GM12873 (cell line): ENCODE data around the gene KLHL40.

Experiments used
- TF ChIP-seq, protein P1 (sequence below): IDR thresholded peaks from 2 replicates; pipeline ENCODE4 v1.5.1; 2012; ENCODE audit warnings: low read depth, mild to moderate bottlenecking, moderate library complexity, low read length, control low read depth; ENCODE audit not compliant: insufficient read depth; ENCODE audit errors: missing control alignments

KLHL40 gene

DNA sequence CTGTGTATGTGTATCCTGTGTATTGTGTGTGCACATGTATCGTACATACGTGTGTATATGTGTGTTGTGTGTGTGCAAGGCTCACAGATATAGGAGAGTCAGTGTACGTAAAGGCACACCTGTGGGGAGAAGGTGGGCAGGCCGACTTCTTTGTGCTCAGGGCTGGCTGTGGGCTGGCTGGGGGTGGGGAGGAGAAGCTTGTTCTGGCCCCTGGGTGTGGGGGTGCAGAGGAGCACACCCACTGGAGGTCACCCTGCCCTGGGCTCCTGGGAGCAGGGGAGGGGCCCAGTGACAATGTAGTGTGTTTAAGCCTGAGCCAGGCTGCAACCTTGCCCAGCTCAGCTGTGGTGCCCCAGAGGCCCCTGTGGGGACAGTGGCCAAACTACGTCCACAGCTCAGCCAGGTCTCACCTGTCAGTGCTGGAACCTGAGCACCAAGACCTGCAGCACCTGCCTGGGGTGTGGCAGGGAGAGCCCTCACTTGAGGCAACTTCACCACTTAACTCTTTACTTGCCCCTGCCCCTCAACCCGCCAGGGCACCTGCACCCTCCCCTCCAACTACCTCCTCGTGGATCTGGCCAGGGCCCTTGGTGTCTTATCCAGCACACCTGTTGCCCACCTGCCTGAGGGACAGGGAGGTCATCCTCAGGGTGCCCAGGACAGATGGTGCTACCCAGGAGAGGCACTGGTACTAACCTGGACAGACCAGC lies 19.9 kb downstream of the KLHL40 start:
- TF ChIP-seq, protein P1, sequence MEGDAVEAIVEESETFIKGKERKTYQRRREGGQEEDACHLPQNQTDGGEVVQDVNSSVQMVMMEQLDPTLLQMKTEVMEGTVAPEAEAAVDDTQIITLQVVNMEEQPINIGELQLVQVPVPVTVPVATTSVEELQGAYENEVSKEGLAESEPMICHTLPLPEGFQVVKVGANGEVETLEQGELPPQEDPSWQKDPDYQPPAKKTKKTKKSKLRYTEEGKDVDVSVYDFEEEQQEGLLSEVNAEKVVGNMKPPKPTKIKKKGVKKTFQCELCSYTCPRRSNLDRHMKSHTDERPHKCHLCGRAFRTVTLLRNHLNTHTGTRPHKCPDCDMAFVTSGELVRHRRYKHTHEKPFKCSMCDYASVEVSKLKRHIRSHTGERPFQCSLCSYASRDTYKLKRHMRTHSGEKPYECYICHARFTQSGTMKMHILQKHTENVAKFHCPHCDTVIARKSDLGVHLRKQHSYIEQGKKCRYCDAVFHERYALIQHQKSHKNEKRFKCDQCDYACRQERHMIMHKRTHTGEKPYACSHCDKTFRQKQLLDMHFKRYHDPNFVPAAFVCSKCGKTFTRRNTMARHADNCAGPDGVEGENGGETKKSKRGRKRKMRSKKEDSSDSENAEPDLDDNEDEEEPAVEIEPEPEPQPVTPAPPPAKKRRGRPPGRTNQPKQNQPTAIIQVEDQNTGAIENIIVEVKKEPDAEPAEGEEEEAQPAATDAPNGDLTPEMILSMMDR = no peak

DNA sequence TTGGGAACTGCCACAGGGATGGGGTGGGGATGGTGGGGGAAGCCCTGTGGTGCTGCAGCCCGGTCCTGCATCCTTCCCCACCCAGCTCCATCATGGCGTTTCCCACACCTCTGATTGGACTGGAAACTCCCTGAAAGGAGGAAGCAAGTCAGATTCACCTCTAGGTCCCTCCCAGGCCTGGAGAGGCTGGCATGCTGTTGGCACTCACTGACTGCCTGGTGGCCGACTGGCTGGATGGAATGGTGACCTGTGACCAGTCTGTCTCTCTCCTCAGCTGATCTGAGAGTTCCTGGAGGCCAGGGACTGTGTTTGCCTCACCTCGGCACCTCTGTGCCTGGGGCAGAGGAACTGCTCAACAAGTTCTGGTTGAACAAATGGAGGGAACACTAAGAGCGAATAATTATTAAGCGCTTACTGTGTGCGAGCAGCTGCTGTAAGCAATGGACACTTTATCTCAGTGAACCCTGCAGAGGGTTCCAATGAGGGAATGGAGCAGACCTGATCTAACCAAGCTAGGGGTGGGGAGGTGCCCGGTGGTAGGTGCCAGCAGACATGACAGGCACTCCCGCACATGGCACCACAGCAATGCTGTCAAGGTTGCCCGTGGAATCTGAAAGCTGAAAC lies 20.7 kb downstream of the KLHL40 start:
- TF ChIP-seq, protein P1 = no peak

DNA sequence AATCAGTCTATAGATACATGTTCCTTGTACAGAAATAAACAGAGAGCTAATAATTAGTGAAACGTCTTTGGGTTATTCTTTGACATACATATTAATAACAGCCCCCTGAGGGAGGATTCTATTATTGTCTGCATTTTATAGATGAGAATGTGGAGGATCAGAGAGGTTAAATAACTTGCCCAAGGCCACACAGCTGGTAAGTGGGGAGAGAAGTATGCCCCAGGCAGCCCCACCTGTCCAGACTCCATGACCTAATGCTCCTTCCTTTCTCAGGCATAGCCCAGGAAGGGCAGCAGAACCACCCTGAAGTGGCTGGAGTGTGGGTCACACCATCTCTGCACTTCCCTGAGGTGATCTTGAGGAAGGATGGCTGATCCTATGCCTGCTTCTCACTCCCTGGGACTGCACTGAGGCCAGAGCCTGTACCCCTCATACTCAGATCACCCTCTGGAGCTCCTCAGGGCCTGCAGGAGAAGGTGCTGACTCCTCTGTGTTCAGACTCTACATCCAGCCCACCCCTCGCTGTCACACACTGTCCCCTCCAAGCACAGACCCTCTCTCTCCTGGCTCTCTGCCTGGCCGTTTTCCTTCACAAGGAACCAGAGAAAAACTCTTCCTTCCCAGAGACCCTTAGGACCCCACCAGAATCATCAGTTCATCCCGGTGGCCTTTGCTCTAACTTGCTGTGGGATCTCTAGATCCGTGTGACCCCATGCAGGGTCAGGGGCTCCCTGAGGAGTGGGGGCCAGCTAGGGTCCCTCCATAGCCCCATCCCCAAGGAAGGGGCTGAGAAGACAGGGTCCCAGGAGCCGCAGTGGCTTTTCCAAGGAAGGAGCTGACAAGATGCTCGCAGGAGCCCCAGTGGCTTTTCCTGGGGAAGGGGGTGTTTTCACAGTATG lies 21.6 kb downstream of the KLHL40 start:
- TF ChIP-seq, protein P1 = no peak

DNA sequence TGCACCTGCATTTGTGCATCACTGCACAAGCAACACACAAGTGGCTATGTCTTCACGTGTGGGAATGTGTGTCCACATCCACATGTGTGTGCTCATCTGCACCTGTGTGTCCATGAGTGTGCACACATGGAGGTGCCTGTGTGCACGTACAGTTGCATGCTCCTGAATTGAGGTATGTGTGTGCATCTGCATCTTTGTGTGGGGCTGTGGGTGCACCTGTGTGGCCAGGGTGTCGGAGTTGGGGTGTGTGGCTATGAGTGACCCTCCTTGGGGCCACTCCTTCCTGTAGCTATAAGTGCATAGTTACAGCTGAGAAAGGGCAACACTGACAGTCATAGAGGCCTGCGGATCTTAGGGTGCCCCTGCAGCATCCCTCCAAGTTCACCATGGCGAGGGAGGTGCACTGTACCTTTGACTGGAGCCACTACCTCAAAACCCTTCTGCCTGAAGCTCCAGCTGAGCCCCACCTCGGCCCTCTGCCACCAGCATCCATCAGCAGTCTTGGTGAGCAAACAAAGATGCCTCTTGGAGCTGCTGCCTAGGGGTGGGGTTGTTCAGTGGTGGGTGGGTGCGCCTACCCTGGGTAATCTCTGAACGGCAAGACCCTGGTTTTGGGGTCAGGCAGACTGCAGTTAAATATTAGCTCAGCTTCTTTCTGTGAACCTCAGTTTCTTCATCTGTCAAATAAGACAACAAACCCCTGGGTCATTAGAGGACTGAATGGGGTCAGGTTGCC lies 22.5 kb downstream of the KLHL40 start:
- TF ChIP-seq, protein P1 = no peak

DNA sequence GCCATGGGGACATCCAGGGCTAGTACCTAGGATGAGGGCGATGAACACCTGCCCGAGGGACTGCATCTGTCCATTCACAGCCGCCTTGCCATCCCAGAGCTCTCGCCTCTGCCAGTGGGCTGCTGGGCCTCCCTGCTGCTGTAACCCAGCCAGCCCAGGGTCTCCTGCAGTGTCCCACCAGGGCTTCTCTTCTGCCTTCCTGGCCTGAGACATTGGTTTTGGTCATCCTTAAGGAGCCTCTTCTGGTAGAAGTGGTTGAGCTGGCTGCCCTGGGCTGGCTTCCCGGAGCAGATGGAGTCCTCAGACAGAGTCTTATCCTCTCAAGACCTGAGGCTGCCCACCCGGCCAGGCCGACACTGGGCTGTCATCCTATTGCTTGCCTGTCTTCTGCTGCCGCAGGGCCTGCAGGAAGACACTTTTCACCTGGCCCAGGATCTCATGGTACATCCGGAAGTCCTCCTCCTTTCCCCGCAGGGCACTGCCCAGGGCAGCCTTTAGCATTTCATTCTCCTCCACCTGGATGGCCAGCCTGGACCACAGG lies 23.3 kb downstream of the KLHL40 start:
- TF ChIP-seq, protein P1 = no peak

DNA sequence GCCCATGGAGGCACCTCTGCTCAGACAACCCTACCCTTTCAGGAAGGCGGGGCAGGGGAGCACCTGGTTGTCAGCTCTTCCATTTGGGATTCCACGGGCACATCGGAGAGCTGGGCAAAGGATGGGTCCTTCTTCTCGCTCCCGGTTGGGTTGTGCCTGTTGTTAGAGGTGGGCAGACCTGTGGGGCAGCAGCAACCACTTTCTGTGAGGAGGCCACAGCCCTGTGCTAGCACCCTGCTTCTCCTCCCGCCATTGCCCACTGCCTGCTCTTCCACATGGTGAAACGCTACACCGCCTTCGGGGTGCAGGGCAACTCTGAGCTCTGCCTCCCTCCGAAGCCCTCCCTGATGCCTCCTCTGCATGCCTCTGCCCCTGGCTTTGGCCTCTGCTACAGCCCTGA lies 24.3 kb downstream of the KLHL40 start:
- TF ChIP-seq, protein P1 = no peak
